GM12878 (cell line): ENCODE measurements around the gene FKBP2. TPM values are rescaled to one million over a fixed set of nuclear protein-coding genes. Genes with fewer than 3 reads are reported as not detected.

ENCODE experiments used
- ATAC-seq: fragments of 200-7000 bp; cut with Tn5 transposase; 3 replicates; pipeline ENCODE4 v1.9.1; 2020; ENCODE audit warnings: mild to moderate bottlenecking, moderate library complexity
- BruUV-seq: library from RNA; stranded (reverse); fragments of 400-500 nt; replicated peaks from 2 replicates; lab custom pipeline; 2021; lab: Mats Ljungman, UMichigan
- CTCF ChIA-PET: fragments of 300-600 bp; sonication (Branson Sonifier 250); formaldehyde crosslinking; extraction: SDS; loops from one replicate; lab custom pipeline; 2021; ENCODE audit warnings: inconsistent platforms; lab: Yijun Ruan, JAX
- POLR2A ChIA-PET: fragments of 350-600 bp; formaldehyde crosslinking; extraction: SDS; loops from one replicate; lab custom pipeline; 2021; ENCODE audit warnings: inconsistent platforms; lab: Charles Lee
- RAD21 ChIA-PET: fragments of 300-600 bp; sonication (Branson Sonifier 250); formaldehyde crosslinking; loops from one replicate; lab custom pipeline; 2023; ENCODE audit warnings: antibody characterized with exemption; ENCODE audit not compliant: unreplicated experiment; lab: Charles Lee
- SMC1A ChIA-PET: fragments of 300-600 bp; sonication (Branson Sonifier 250); formaldehyde crosslinking; loops from one replicate; lab custom pipeline; 2023; ENCODE audit not compliant: unreplicated experiment, uncharacterized antibody; lab: Charles Lee
- DNase-seq: peaks from one replicate; pipeline ENCODE4 v3.0.0-alpha.2; 2011; ENCODE audit warnings: low read depth, low spot score
- FAIRE-seq: peaks from 3 replicates; lab custom pipeline; 2011; peaks lifted over from hg19 to GRCh38; lab: Jason Lieb, UNC
- H2AFZ ChIP-seq: 2 replicates; pipeline ENCODE4 v1.6.0; 2011; ENCODE audit warnings: low read depth, low read length, control low read depth; ENCODE audit not compliant: control insufficient read depth
- H3K27ac ChIP-seq: 2 replicates; pipeline ENCODE4 v1.5.1; 2011; ENCODE audit warnings: control low read depth; ENCODE audit not compliant: control insufficient read depth, insufficient read depth
- H3K27me3 ChIP-seq, 2 experiments: replicated peaks in 1 of 2; 2 replicates each; pipeline versions ENCODE4 v1.6.0 to v1.6.1; 2011; ENCODE audit warnings: low read length in 1 of 2; ENCODE audit not compliant: control insufficient read depth in 2 of 2, insufficient read depth in 2 of 2
- H3K36me3 ChIP-seq, 2 experiments: 2 replicates each; pipeline ENCODE4 v1.5.1; 2011; ENCODE audit warnings: low read length in 1 of 2; ENCODE audit not compliant: control insufficient read depth in 2 of 2, insufficient read depth in 2 of 2
- H3K4me1 ChIP-seq: 2 replicates; pipeline ENCODE4 v1.6.1; 2011; ENCODE audit warnings: mild to moderate bottlenecking, low read length, moderate library complexity, mixed read lengths; ENCODE audit not compliant: control insufficient read depth, insufficient read depth
- H3K4me2 ChIP-seq: 2 replicates; pipeline ENCODE4 v1.6.0; 2011; ENCODE audit warnings: control low read depth; ENCODE audit not compliant: control insufficient read depth, insufficient read depth
- H3K4me3 ChIP-seq: fragments of 200-600 bp; sonication (generic); 2 replicates; pipeline ENCODE4 v1.5.1; 2016
- H3K79me2 ChIP-seq: 2 replicates; pipeline ENCODE4 v1.6.0; 2011; ENCODE audit warnings: low read length; ENCODE audit not compliant: control insufficient read depth, insufficient read depth
- H3K9ac ChIP-seq: 2 replicates; pipeline ENCODE4 v1.8.0; 2011; ENCODE audit warnings: low read length, control low read depth, mixed read lengths; ENCODE audit not compliant: control insufficient read depth, insufficient read depth
- H3K9me3 ChIP-seq: replicated peaks from 3 replicates; pipeline ENCODE4 v1.5.1; 2011; ENCODE audit warnings: mild to moderate bottlenecking, low read length; ENCODE audit not compliant: control insufficient read depth, insufficient read depth
- H4K20me1 ChIP-seq: 2 replicates; pipeline ENCODE4 v1.6.0; 2011; ENCODE audit not compliant: control insufficient read depth, insufficient read depth
- CTCF ChIP-seq, 3 experiments: IDR thresholded peaks in 2 of 3; conservative IDR thresholded peaks in 1 of 3; 2 replicates each; pipeline ENCODE4 v1.5.1; 2011; ENCODE audit warnings: low read depth in 3 of 3, low read length in 3 of 3, mild to moderate bottlenecking in 3 of 3, control low read depth in 2 of 3, moderate library complexity in 2 of 3, inconsistent platforms in 1 of 3, mixed read lengths in 1 of 3; ENCODE audit not compliant: control insufficient read depth in 2 of 3, insufficient read depth in 1 of 3; ENCODE audit errors: extremely low read depth in 1 of 3
- EGR1 ChIP-seq, 2 experiments: IDR thresholded peaks; 1 replicate in 1 of 2; 2 replicates in 1 of 2; pipeline ENCODE4 v1.6.1; 2011 to 2012; ENCODE audit warnings: low read depth in 2 of 2, low read length in 2 of 2, borderline replicate concordance in 1 of 2, mild to moderate bottlenecking in 1 of 2, moderate library complexity in 1 of 2
- ESRRA ChIP-seq: IDR thresholded peaks from 2 replicates; pipeline ENCODE4 v1.6.1; 2012; ENCODE audit warnings: mild to moderate bottlenecking, low read length, improper control_type of control experiment
- GATAD2B ChIP-seq: fragments of 450-650 bp; conservative IDR thresholded peaks from 2 replicates; pipeline ENCODE4 v1.6.1; 2017; ENCODE audit warnings: low read depth, mild to moderate bottlenecking, moderate library complexity
- HCFC1 ChIP-seq: fragments of 150-350 bp; IDR thresholded peaks from 2 replicates; pipeline ENCODE4 v1.6.1; 2014; ENCODE audit warnings: low read length
- HDAC2 ChIP-seq: fragments of 200-600 bp; sonication (generic); IDR thresholded peaks from 2 replicates; pipeline ENCODE4 v1.6.1; 2017
- HDGF ChIP-seq: fragments of 450-650 bp; IDR thresholded peaks from 2 replicates; pipeline ENCODE4 v1.6.1; 2016; ENCODE audit warnings: antibody characterized with exemption
- IKZF1 ChIP-seq: fragments of 450-650 bp; conservative IDR thresholded peaks from 2 replicates; pipeline ENCODE4 v1.6.1; 2017; ENCODE audit warnings: antibody characterized with exemption, mild to moderate bottlenecking
- IKZF2 ChIP-seq, 2 experiments: fragments of 450-650 bp; IDR thresholded peaks; 2 replicates each; pipeline ENCODE4 v1.6.1; 2017; ENCODE audit warnings: mild to moderate bottlenecking in 2 of 2, moderate library complexity in 2 of 2
- IRF4 ChIP-seq: IDR thresholded peaks from 2 replicates; pipeline ENCODE4 v1.6.1; 2011; ENCODE audit warnings: low read depth, low read length
- JUND ChIP-seq: IDR thresholded peaks from 2 replicates; pipeline ENCODE4 v1.6.1; 2012; ENCODE audit warnings: low read depth, mild to moderate bottlenecking, low read length, improper control_type of control experiment, moderate library complexity
- NBN ChIP-seq: fragments of 450-650 bp; IDR thresholded peaks from 2 replicates; pipeline ENCODE4 v1.6.1; 2016
- NRF1 ChIP-seq: conservative IDR thresholded peaks from 2 replicates; pipeline ENCODE4 v1.6.1; 2011; ENCODE audit warnings: mild to moderate bottlenecking, low read depth, low read length, improper control_type of control experiment
- TCF12 ChIP-seq: IDR thresholded peaks from 2 replicates; pipeline ENCODE4 v1.6.1; 2011; ENCODE audit warnings: low read depth, mild to moderate bottlenecking, low read length
- WGBS: methylation state at CpG from one replicate; pipeline ENCODE4 v1.1.6; 2016; ENCODE audit warnings: low lambda C conversion rate; ENCODE audit not compliant: insufficient replicate concordance, insufficient coverage; ENCODE audit errors: missing lambda C conversion rate; 5-methylcytosine and 5-hydroxymethylcytosine counted together
- in situ Hi-C: fragments of 300-500 bp; cut with MboI; formaldehyde crosslinking; loops from 9 replicates; pipeline ENCODE4 v1.14.3; 2018; ENCODE audit warnings: mixed read lengths
- intact Hi-C: fragments of 100-400 bp; cut with micrococcal nuclease; formaldehyde crosslinking; loops from one replicate; pipeline ENCODE4 v1.14.2; 2022; ENCODE audit not compliant: unreplicated experiment
- polyA plus RNA-seq, 11 experiments: library from polyadenylated mRNA; depleted of rRNA in 4 of 11; unstranded in 6 of 11; stranded (reverse) in 5 of 11; fragments of >200 nt; fragmentation: Nextera tagmentation in 4 of 11; fragmentation: Illumina TruSeq in 1 of 11; extraction: Ambion mirVana in 4 of 11; extraction: Trizol in 1 of 11; gene quantifications; 1 replicate in 1 of 11; 2 replicates in 10 of 11; pipeline versions ENCODE4 v1.2.1 to v1.2.3, GENCODE V29; 2011 to 2016; ENCODE audit warnings: inconsistent platforms in 2 of 11, missing spikeins in 2 of 11, low read depth in 1 of 11
- total RNA-seq, 4 experiments: library from RNA; depleted of rRNA in 3 of 4; stranded (reverse); fragments of >200 nt in 3 of 4; fragmentation: Illumina TruSeq in 1 of 4; extraction: Trizol in 1 of 4; gene quantifications; 2 replicates each; pipeline versions ENCODE4 v1.2.1 to v1.2.3, GENCODE V29; 2013 to 2021
- TF ChIP-seq, protein P1 (sequence below): fragments of 450-650 bp; IDR thresholded peaks from 2 replicates; pipeline ENCODE4 v1.6.1; 2017; ENCODE audit warnings: borderline replicate concordance
- TF ChIP-seq, protein P2 (sequence below): fragments of 450-650 bp; IDR thresholded peaks from 2 replicates; pipeline ENCODE4 v1.6.1; 2017; ENCODE audit warnings: low read depth, mild to moderate bottlenecking, moderate library complexity

FKBP2 gene
- total and polyA plus RNA-seq, 10 of the 15 experiments (the other 5 are each of a cell fraction or from before 2014, with no cell fraction given): 1.8 to 99.7 (median 39.5) TPM

DNA sequence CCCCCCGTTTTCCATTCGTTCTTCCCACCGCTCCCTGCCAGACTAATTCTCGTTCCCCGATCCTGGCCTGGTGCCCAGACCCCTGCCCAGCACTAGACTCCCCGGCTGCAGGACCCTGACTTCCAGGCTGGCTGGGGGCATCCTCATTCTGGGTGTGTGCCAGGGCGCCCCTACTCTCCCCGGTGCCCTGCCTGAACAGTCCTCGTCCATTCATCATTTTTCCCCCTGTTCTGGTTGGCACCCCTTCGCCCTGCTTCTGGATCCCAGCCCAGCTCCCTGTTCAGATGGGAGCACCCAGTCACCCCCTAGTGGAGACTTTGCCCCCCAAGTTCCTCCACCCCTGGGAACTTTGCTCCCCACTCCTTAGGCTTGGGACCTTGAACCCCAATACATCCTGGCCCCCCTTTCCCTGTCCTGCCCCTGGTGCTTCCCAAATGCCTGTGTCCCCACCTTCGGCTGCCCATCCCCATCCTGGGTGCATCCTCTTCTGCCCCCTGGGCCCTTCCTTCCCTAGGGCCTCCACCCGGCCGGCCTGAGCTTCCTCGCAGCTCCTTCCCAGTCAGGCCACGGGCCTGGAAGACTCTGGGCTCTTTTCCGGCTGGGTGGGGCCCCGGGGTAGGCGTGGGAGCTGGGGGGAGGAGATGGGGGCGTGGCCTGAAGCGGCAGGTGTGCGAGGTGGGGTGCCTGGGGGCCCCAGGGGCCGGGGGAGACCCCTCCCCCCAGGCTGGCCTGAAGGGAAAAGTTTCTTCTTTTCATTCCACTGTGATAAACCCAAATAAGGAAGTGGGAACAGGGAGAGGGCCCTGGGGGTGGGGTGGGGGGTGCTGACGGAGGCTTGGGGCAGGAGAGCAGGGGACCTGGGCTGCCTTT, 11.3 kb downstream of the FKBP2 start:
- no peaks in the 10 kb centered on the region for H3K27me3 ChIP-seq
- SMC1A ChIA-PET: interaction anchor here (1.7 kb wide), 1 partner anchor 47 kb away, joined by 15 read pairs; the partner anchor contains the start of gene FERMT3
- H4K20me1 ChIP-seq: no peaks in the 10 kb centered on the region
- POLR2A ChIA-PET: interaction anchor here (0.6 to 2.0 kb wide), 6 partner anchors 11 to 53 kb away, joined by 3 to 12 read pairs (median 6); partner anchors contain the start of genes ESRRA, FERMT3 and FKBP2
- H3K79me2 ChIP-seq: no peaks in the 10 kb centered on the region; the same call in 1 of the 2 replicates
- FAIRE-seq (no peak), ATAC-seq (peak; percentile 21), DNase-seq (no peak)
- H3K4me1 ChIP-seq: peaks cover 6% of the 10 kb centered on the region
- no peak for TF ChIP-seq JUND
- TF ChIP-seq, protein P1, sequence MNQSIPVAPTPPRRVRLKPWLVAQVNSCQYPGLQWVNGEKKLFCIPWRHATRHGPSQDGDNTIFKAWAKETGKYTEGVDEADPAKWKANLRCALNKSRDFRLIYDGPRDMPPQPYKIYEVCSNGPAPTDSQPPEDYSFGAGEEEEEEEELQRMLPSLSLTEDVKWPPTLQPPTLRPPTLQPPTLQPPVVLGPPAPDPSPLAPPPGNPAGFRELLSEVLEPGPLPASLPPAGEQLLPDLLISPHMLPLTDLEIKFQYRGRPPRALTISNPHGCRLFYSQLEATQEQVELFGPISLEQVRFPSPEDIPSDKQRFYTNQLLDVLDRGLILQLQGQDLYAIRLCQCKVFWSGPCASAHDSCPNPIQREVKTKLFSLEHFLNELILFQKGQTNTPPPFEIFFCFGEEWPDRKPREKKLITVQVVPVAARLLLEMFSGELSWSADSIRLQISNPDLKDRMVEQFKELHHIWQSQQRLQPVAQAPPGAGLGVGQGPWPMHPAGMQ: no peak
- TF ChIP-seq, protein P2, sequence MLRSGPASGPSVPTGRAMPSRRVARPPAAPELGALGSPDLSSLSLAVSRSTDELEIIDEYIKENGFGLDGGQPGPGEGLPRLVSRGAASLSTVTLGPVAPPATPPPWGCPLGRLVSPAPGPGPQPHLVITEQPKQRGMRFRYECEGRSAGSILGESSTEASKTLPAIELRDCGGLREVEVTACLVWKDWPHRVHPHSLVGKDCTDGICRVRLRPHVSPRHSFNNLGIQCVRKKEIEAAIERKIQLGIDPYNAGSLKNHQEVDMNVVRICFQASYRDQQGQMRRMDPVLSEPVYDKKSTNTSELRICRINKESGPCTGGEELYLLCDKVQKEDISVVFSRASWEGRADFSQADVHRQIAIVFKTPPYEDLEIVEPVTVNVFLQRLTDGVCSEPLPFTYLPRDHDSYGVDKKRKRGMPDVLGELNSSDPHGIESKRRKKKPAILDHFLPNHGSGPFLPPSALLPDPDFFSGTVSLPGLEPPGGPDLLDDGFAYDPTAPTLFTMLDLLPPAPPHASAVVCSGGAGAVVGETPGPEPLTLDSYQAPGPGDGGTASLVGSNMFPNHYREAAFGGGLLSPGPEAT: 0 out of 2 replicates have a peak, but pooled peaks have one; percentile 37
- no peak for TF ChIP-seq GATAD2B
- TF ChIP-seq CTCF (IDR thresholded peaks at IDR 0.05 in 2 of 3, conservative IDR thresholded peaks at IDR 0.05 in 1 of 3; ENCODE audit: control insufficient read depth in 2 of 3, extremely low read depth in 1 of 3, insufficient read depth in 1 of 3, low read depth in 3 of 3, low read length in 3 of 3): peak; percentile 35 to 54 (median 36); a peak in 4 of 6 replicates
- TF ChIP-seq NRF1: no peak
- TF ChIP-seq IKZF1: peak; percentile 39; the same call in 1 of the 2 replicates
- 0 out of 3 replicates have a peak, but pooled peaks of 1 of the 2 experiments have one; percentile 1 for TF ChIP-seq EGR1 (IDR thresholded peaks at IDR 0.05; ENCODE audit: borderline replicate concordance in 1 of 2, low read depth in 2 of 2, low read length in 2 of 2)
- no peak for TF ChIP-seq HCFC1
- TF ChIP-seq IKZF2 (IDR thresholded peaks at IDR 0.05): peak; percentile 28 to 43; a peak in 3 of 4 replicates
- TF ChIP-seq TCF12: 0 out of 2 replicates have a peak, but pooled peaks have one; percentile 6
- no peak for TF ChIP-seq ESRRA
- TF ChIP-seq NBN: 0 out of 2 replicates have a peak, but pooled peaks have one; percentile 36
- TF ChIP-seq HDAC2: no peak
- TF ChIP-seq HDGF: peak; percentile 44; the same call in 1 of the 2 replicates
- no peak for TF ChIP-seq IRF4
- peak overlapping the region; percentile 66 for H3K4me3 ChIP-seq
- no peaks in the 10 kb centered on the region for H3K9me3 ChIP-seq
- no peak overlapping the region for H3K27ac ChIP-seq
- CTCF ChIA-PET: interaction anchor here (0.6 to 4.8 kb wide), 12 partner anchors 8 to 89 kb away, joined by 3 to 64 read pairs (median 6); partner anchors contain the start of genes CATSPERZ, FERMT3, FKBP2 and STIP1
- H2AFZ ChIP-seq: peak overlapping the region; percentile 65
- no peaks in the 10 kb centered on the region; a peak in 2 of 4 replicates for H3K36me3 ChIP-seq
- in situ Hi-C loops: no loop called here
- intact Hi-C loops: no loop called here
- BruUV-seq: no TSS peak
- H3K4me2 ChIP-seq: peak overlapping the region; percentile 100
- RAD21 ChIA-PET: interaction anchor here (0.6 to 3.1 kb wide), 9 partner anchors 8 to 66 kb away, joined by 3 to 30 read pairs (median 4); partner anchors contain the start of genes CATSPERZ, ESRRA, FERMT3 and FKBP2
- H3K9ac ChIP-seq: peak overlapping the region; percentile 82
- 1% methylated on average over 20 of the region's 23 CpGs for WGBS
